BLaER1 (cell line): ENCODE data around the gene CRIM1.

Experiments used
- H3K27ac ChIP-seq: shearing (Covaris generic); formaldehyde crosslinking; 2 replicates; pipeline ENCODE4 v1.8.1; 2022
- H3K27me3 ChIP-seq: shearing (Covaris generic); formaldehyde crosslinking; 2 replicates; pipeline ENCODE4 v1.8.1; 2022
- H3K36me3 ChIP-seq: shearing (Covaris generic); formaldehyde crosslinking; 2 replicates; pipeline ENCODE4 v1.8.1; 2022
- H3K4me1 ChIP-seq: shearing (Covaris generic); formaldehyde crosslinking; 2 replicates; pipeline ENCODE4 v1.8.1; 2022
- H3K4me2 ChIP-seq: shearing (Covaris generic); formaldehyde crosslinking; 2 replicates; pipeline ENCODE4 v1.8.1; 2022
- H3K4me3 ChIP-seq: shearing (Covaris generic); formaldehyde crosslinking; 2 replicates; pipeline ENCODE4 v1.8.1; 2022
- H3K9ac ChIP-seq: shearing (Covaris generic); formaldehyde crosslinking; 2 replicates; pipeline ENCODE4 v1.8.1; 2022
- H3K9me3 ChIP-seq: shearing (Covaris generic); formaldehyde crosslinking; 2 replicates; pipeline ENCODE4 v1.8.1; 2022
- H4K20me1 ChIP-seq: shearing (Covaris generic); formaldehyde crosslinking; 2 replicates; pipeline ENCODE4 v1.8.1; 2022
- Cebpa-rat ChIP-seq: shearing (Covaris generic); IDR thresholded peaks from 2 replicates; pipeline ENCODE4 v1.8.1; 2022

The CRIM1 gene

GRCh38 chr2:36330473-36331395, 24.8 kb upstream of the CRIM1 start:
- no peak overlapping the region for H3K27ac ChIP-seq
- H3K36me3 ChIP-seq: no peaks in the 10 kb centered on the region
- no peak overlapping the region for H3K9ac ChIP-seq

DNA sequence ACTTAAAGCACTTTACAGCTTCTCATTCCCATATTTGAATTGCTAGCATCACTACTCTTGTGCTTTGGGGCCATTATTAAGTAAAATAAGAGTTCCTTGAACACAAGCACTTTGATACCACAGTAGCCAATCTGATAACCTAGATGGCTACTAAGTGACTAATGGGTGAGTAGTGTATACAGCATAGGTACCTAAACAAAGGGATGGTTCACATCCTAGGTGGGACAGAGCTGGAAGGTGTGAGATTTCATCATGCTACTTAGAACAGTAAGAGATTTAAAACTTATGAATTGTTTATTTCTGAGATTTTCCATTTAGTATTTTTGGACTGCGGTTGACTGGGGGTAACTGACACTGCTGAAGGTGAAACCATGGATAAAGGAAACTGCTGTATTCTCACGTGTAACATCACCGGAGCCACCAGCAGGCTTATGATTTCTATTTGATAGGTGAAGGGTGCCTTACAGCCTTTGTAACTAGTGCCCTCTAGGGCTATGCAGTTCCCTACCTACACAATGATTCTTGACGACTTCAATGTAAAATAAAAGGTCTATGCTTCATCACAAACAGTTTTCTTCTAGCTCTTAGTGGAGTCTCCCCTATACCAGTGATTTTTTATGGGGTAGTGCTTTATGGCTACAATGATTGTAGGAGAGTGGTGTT, 22.1 kb upstream of the CRIM1 start:
- no peak for TF ChIP-seq Cebpa-rat
- Histone ChIP-seq H3K27me3 (no peaks in the 10 kb centered on the region), H3K4me1 (no peaks in the 10 kb centered on the region), H4K20me1 (no peaks in the 10 kb centered on the region), H3K27ac (no peak overlapping the region), H3K4me3 (no peak overlapping the region), H3K9ac (no peak overlapping the region), H3K36me3 (no peaks in the 10 kb centered on the region), H3K4me2 (no peak overlapping the region), H3K9me3 (no peaks in the 10 kb centered on the region)

More at GRCh38 chr2:36330473-36331395, 24.8 kb upstream of the CRIM1 start:
- Histone ChIP-seq H3K9me3 (no peaks in the 10 kb centered on the region), H3K4me2 (no peak overlapping the region), H4K20me1 (no peaks in the 10 kb centered on the region), H3K27me3 (no peaks in the 10 kb centered on the region), H3K4me3 (no peak overlapping the region), H3K4me1 (no peaks in the 10 kb centered on the region)
- TF ChIP-seq Cebpa-rat: no peak

GRCh38 chr2:36335597-36335996, 20.0 kb upstream of the CRIM1 start:
- H4K20me1 ChIP-seq: no peaks in the 10 kb centered on the region

GRCh38 chr2:36336321-36336720, 19.3 kb upstream of the CRIM1 start:
- Histone ChIP-seq H3K9me3 (no peaks in the 10 kb centered on the region), H3K4me1 (no peaks in the 10 kb centered on the region), H3K27ac (no peak overlapping the region), H3K4me2 (no peak overlapping the region), H3K27me3 (no peaks in the 10 kb centered on the region), H3K4me3 (no peak overlapping the region), H3K9ac (no peak overlapping the region), H4K20me1 (no peaks in the 10 kb centered on the region), H3K36me3 (no peaks in the 10 kb centered on the region)
- TF ChIP-seq Cebpa-rat: no peak

More at GRCh38 chr2:36335597-36335996, 20.0 kb upstream of the CRIM1 start:
- Histone ChIP-seq H3K36me3 (no peaks in the 10 kb centered on the region), H3K9ac (no peak overlapping the region), H3K27me3 (no peaks in the 10 kb centered on the region), H3K4me1 (no peaks in the 10 kb centered on the region), H3K9me3 (no peaks in the 10 kb centered on the region), H3K4me2 (no peak overlapping the region), H3K4me3 (no peak overlapping the region), H3K27ac (no peak overlapping the region)
- no peak for TF ChIP-seq Cebpa-rat

DNA sequence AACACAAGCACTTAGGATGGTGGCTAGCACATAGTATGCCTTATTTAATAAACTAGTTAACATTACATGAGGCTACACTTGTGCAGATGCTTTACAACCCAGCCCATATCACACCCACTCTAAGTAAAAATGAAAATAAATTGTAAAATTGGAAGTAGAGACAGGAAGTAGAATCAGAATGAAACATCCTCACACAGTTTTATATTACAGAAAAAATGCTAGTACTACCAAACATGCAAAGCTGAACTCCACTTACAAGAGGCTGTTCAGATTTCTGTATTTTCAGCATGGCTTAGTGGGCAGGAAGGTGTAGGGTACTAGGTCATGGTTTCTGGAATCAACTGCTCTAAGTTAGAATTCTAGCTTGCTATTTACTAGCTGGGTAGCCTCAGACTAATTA, 18.2 kb upstream of the CRIM1 start:
- TF ChIP-seq Cebpa-rat: no peak
- H3K27ac ChIP-seq: no peak overlapping the region

DNA sequence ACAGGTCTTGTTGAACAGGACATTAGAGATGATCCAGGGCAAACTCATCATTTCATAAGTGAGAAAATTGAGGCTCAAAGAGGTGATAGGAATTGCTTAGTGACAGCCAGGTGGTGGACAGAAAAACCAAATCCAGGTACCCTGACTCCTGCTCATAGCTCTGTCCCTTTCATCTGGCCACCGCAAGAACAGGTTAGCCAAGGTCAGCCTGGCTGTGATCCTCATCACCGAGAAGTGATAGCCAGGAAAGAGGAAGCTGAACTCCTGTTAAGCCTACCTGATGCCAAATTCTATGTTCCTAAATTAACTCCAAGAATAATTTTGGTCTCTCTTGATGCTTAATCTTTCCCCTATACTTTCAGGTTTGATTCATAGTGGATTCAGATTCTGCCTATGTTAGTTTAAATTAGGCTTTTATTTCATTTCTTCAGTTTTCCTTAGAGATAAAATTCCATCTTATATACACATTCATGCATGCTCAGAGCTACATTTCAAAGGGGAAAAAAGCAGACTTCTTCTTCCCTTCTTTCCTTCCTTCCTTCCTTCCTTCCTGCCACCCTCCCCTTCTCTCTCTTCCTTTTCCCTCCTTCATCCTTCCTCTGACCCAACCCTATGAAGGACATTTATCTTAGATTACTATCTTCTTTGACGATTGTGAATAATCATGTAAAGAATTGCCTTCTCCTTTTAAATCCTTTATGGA, 17.3 kb upstream of the CRIM1 start:
- no peaks in the 10 kb centered on the region for H3K36me3 ChIP-seq
- H3K9ac ChIP-seq: no peak overlapping the region
- no peak for TF ChIP-seq Cebpa-rat
- no peak overlapping the region for H3K27ac ChIP-seq
- H3K4me3 ChIP-seq: no peak overlapping the region
- no peaks in the 10 kb centered on the region for H3K4me1 ChIP-seq
- no peaks in the 10 kb centered on the region for H3K9me3 ChIP-seq
- H3K4me2 ChIP-seq: no peak overlapping the region
- H4K20me1 ChIP-seq: no peaks in the 10 kb centered on the region
- no peaks in the 10 kb centered on the region for H3K27me3 ChIP-seq

More for the DNA sequence above, 18.2 kb upstream of the CRIM1 start:
- Histone ChIP-seq H3K4me1 (no peaks in the 10 kb centered on the region), H3K9me3 (no peaks in the 10 kb centered on the region), H3K36me3 (no peaks in the 10 kb centered on the region), H4K20me1 (no peaks in the 10 kb centered on the region), H3K27me3 (no peaks in the 10 kb centered on the region), H3K4me3 (no peak overlapping the region), H3K4me2 (no peak overlapping the region), H3K9ac (no peak overlapping the region)

DNA sequence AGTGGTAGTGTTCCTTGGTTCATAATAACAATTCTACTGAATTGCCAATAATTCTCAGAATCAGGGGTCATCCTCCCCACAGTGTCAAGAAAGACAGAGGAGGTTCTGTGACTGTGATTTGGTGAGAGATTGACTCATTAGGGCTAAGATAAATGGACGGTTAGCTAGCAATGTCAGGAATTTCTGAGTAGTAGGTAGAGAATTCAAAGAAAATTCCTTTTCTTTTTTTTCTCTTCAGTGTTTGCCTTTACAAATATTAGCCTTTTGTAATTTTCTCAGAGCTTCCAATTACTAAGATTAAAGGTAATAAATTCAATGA, 16.8 kb upstream of the CRIM1 start:
- Histone ChIP-seq H4K20me1 (no peaks in the 10 kb centered on the region), H3K4me2 (no peak overlapping the region), H3K4me1 (no peaks in the 10 kb centered on the region), H3K27ac (no peak overlapping the region), H3K36me3 (no peaks in the 10 kb centered on the region), H3K9ac (no peak overlapping the region), H3K9me3 (no peaks in the 10 kb centered on the region), H3K27me3 (no peaks in the 10 kb centered on the region), H3K4me3 (no peak overlapping the region)
- no peak for TF ChIP-seq Cebpa-rat

DNA sequence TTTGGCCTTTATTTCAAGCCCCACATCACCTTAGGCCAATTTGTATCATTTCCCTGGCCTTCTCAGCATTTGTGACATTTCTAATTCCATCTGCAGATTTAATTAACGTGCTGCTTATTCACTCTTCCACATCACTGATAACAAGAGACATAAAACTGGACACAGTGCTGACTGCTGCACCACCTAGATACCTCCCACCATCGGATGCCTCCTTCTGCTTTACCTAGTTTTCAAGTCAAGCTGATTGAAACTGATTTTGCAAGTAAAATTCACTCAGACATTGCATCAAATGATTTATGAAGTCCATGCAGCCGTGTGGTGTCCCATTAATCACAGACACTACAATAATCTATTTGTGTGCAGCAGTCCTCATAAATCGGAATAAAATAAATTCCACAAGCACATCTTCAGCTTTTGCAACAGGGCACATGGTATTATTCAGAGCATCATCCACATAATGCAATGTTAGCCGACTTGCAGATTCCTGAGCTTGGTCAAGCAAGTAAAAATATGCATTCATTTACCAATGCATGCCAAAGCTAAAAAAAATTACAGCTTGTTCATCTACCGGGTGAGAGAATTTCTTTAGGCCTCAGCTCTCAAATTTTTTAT, 15.9 kb upstream of the CRIM1 start:
- Histone ChIP-seq H3K27me3 (no peaks in the 10 kb centered on the region), H3K4me1 (no peaks in the 10 kb centered on the region), H4K20me1 (no peaks in the 10 kb centered on the region), H3K27ac (no peak overlapping the region), H3K9me3 (no peaks in the 10 kb centered on the region), H3K36me3 (no peaks in the 10 kb centered on the region), H3K4me3 (no peak overlapping the region), H3K9ac (no peak overlapping the region), H3K4me2 (no peak overlapping the region)
- TF ChIP-seq Cebpa-rat: no peak

DNA sequence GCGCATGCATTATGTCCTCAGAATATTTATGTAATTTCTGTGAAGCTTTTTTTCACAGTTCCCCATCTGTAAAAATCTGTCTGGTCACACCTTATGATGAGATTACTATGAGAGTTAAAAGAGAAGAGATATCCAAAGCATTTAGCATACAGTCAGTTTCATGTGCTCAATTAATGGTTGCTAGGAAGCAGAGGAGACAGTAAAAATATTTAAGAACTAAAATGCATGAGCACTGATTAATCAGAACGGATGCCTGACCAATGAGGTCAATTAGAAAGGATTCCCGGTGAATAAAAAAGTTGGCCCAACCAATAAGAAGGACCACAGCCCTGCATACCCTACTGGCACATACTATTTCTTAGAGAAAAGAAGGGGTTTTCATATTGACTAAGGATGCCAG, 12.0 kb upstream of the CRIM1 start:
- no peak overlapping the region for H3K27ac ChIP-seq
- no peaks in the 10 kb centered on the region for H3K36me3 ChIP-seq
- TF ChIP-seq Cebpa-rat: no peak

More for the DNA sequence above, 12.0 kb upstream of the CRIM1 start:
- H3K9ac ChIP-seq: no peak overlapping the region
- H3K27me3 ChIP-seq: no peaks in the 10 kb centered on the region
- H4K20me1 ChIP-seq: no peaks in the 10 kb centered on the region
- H3K9me3 ChIP-seq: no peaks in the 10 kb centered on the region
- no peak overlapping the region for H3K4me3 ChIP-seq
- H3K4me1 ChIP-seq: no peaks in the 10 kb centered on the region
- H3K4me2 ChIP-seq: no peak overlapping the region
